ENCODE data around the gene TMEM222. TPM values are rescaled to one million over a fixed set of nuclear protein-coding genes. Genes with fewer than 3 reads are reported as not detected.
"Not testable (repeated sequence)": the region's sequence is repeated elsewhere in the genome, so short reads cannot be mapped to it uniquely, and the experiment has no call there.

TMEM222 gene
- total RNA-seq, 1 donor from 2014 or later: 37.8 TPM

- intact Hi-C loops (cut with DNase I): no loop called here
- DNase-seq (ENCODE audit: low spot score) (peak; percentile 93), ATAC-seq (peak; percentile 65)
These were observed 44.1 kb downstream of the TMEM222 start for GRCh38 chr1:27366113-27366410.

GRCh38 chr1:27366411-27367159 is 44.6 kb downstream of the TMEM222 start, which contains the start of gene MAP3K6:
Gene MAP3K6, minus strand, starts transcription at chr1:27366961. Its CDS starts 364 bp downstream, at chr1:27366597.
- ATAC-seq (peak; percentile 86), DNase-seq (ENCODE audit: low spot score) (peak; percentile 90)
- intact Hi-C loops (cut with DNase I): no loop called here

GRCh38 chr1:27367160-27367650 is 45.2 kb downstream of the TMEM222 start:
- intact Hi-C loops (cut with DNase I): no loop called here
- DNase-seq (ENCODE audit: low spot score) (no peak), ATAC-seq (no peak)

- intact Hi-C loops (cut with DNase I): no loop called here
- ATAC-seq (no peak), DNase-seq (ENCODE audit: low spot score) (no peak)
These were observed 47.1 kb downstream of the TMEM222 start for GRCh38 chr1:27368869-27369582.

GRCh38 chr1:27372022-27372807 is 50.3 kb downstream of the TMEM222 start:
- ATAC-seq (no peak), DNase-seq (ENCODE audit: low spot score) (no peak)
- intact Hi-C loops (cut with DNase I): no loop called here

DNA sequence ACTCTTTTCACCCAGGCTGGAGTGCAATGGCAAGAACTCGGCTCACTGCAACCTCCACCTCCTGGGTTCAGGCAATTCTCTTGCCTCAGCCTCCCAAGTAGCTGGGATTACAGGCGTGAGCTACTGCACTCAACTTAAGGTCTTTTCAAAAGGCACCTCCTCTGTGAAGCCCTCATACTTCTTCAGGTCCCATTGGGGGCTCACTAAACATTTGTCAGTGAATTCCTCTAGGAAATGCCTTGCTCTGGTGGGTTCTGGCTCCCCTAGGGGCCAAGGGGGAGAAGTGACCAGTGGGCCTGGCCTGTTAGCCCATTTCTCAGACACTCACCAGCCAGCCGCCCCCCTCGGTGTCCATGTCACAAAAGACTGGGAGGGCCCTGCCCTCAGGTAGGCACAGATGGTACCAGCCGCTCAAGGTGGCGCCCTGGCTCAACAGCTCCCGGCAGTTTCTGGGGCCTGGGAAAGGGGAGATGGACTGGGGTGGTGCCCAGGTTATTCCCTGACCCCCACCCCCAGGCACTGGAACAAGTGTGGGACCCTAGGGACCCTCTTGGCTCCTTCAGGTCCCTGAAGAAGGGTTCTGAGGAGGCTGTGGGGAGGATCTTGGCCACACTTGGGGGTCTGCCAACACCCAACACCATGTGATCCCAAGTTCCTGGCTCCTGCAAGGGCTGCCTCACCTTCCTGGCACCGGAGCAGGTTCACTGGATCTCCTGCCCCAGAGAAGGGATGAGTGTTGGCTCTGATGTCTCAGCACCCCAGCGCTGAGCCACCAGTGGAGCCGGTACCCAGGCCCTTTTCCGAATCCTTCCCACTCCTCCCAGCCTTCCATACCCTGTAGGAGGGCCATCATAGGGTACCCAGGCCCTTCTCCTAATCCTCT is 51.1 kb downstream of the TMEM222 start:
- ATAC-seq (no peak), DNase-seq (ENCODE audit: low spot score) (no peak)
- intact Hi-C loops (cut with DNase I): no loop called here

DNA sequence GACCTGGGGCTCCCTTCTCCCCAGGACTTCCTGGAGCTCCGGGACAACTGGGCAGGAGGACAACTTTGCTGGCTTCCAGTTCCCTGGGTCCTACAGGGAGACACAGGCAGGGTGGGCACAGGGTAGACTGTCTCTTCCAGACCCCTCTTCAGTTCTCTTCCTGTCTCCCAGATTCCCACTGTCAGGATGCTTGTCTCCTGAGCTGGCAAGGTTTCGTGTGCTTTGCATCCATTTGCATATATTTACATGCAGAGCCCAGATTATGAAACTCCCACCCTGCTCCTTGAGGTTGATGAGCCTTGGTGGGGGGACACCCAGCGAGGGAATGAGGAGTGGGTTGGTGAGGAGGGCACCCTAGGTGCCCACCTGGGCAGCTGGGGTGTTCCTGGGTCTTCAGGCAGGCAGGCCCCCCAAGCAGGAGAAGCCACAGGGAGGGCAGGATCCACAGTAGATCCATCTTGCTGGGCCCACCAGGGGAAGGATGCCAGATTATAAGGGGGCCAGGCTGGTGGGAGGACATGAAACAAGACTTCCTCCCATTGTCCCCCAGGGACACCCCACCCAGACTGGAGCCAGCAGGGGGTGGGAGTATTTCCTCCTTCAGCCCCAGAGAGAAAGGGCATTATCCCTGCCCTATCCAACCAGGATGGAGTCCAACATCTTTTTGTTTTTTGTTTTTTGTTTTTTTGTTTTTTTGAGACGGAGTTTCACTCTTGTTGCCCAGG is 52.6 kb downstream of the TMEM222 start, which contains the start of gene FCN3:
Gene FCN3 (minus strand): TSS at position 463 of the 725 bp plus-strand sequence. CDS start 6 bp downstream, at position 457.
- ATAC-seq: no peak
- no peak for DNase-seq (ENCODE audit: low spot score)
- intact Hi-C loops (cut with DNase I): no loop called here

GRCh38 chr1:27377760-27378495 is 56.0 kb downstream of the TMEM222 start:
- DNase-seq (ENCODE audit: low spot score) (no peak), ATAC-seq (no peak)
- intact Hi-C loops (cut with DNase I): no loop called here

DNA sequence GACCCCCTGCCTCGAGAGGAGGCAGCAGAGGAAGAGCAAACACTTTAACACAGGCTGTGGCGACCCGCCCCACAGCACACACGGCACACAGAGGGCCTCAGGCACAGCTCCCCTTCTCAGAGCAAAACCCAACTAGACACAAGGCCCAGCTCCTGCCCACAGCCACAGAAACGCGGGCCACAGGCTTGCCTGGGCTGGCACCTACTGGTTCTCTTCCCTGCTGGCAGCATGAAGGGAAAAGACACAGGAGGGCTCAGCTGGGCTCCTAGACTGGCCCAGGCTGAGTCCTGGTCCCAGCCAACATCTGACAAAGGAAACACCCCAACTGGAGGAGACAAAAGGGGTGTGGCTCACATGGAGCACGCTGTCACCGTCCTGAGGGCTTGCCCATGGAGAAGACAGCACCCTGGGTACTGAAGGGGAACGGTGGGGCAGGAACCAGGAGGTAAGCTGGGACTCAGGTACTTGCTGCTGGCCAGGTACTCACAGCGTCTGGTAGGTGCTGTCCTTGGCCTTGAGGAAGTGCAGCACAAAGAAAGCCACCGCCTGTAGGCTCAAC is 57.7 kb downstream of the TMEM222 start:
- intact Hi-C loops (cut with DNase I): no loop called here
- DNase-seq (ENCODE audit: low spot score): no peak
- ATAC-seq: no peak

GRCh38 chr1:27380224-27380623 is 58.3 kb downstream of the TMEM222 start:
- intact Hi-C loops (cut with DNase I): no loop called here
- peak; percentile 43 for ATAC-seq
- no peak for DNase-seq (ENCODE audit: low spot score)

- ATAC-seq (peak; percentile 38), DNase-seq (ENCODE audit: low spot score) (no peak)
- intact Hi-C loops (cut with DNase I): no loop called here
These were observed 59.1 kb downstream of the TMEM222 start for GRCh38 chr1:27380766-27381733.

DNA sequence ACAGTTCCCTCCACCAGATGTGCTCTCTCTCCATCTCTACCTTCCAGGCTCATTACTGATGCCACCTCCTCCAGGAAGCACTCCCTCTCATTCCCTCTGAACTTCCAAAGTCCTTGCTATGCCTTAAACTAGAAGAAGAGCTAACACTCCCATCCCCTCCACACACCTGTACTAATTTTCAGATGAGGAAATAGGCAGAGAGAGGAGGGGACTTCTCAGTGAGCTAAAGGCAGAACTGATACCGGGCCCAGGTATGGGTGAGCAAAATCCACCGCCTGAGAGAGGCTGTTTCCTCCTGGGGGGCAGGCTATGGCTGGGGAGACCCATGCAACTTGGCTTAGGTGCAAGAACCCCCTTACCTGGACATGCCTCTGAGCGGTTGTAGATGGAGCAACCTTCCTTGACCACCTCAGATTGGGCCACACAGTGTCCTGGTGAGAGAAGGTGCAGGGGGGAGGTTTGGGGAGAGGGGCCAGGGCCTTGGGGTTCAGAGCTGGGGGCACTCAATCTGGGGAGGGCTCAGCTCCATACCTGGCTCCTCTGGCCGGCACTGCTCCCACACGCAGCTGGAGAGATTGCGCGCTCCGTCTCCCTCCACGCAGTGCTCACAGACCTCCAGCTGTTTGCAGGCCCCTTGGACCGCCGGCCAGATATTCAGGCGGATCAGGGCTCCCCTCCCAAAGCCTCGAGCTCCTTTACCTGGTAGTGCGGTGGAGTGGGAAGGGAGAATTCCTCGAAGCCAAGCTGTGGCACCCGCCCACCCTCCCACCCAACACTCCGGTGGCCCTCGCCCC is 60.2 kb downstream of the TMEM222 start:
- DNase-seq (ENCODE audit: low spot score) (no peak), ATAC-seq (no peak)
- intact Hi-C loops (cut with DNase I): no loop called here

- ATAC-seq (no peak), DNase-seq (ENCODE audit: low spot score) (no peak)
- intact Hi-C loops (cut with DNase I): no loop called here
These were observed 61.2 kb downstream of the TMEM222 start, which contains the start of gene CD164L2 for GRCh38 chr1:27383039-27383605. Gene CD164L2, minus strand, starts transcription at chr1:27383333. Its CDS starts 94 bp downstream, at chr1:27383239.

DNA sequence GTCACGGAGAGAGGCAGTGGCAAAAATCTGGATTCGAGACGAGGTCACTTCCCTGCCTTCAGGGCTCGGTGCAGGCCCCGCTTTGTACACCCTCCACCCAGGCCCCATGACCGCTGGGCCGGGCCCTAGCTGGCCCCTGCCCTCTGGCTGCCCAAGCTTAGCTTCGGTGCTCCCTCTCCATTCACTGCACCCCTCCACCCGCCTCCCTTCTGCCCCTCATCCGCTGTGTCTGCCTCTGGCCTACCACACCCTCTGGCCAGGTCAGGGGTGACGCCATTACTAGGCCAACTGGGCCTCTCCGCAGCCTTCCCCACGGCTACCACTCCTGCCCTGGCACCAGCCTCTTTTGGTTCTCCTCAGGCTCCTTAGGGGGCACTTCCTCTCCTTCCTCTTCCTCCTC is 61.7 kb downstream of the TMEM222 start:
- intact Hi-C loops (cut with DNase I): no loop called here
- ATAC-seq: no peak
- DNase-seq (ENCODE audit: low spot score): no peak

DNA sequence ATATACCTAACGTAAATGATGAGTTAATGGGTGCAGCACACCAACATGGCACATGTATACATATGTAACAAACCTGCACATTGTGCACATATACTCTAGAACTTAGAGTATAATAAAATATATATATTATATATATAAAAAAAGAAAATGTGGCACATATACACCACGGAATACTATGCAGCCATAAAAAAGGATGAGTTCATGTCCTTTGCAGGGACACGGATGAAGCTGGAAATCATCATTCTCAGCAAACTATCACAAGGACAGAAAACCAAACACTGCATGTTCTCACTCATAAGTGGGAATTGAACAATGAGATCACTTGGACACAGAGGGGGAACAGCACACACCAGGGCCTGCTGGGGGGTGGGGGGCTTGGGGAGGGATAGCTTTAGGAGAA is 62.8 kb downstream of the TMEM222 start:
- ATAC-seq; intact Hi-C loops (cut with DNase I); DNase-seq (ENCODE audit: low spot score): not testable (repeated sequence)
